HepG2 (cell line): ENCODE results near the gene ZNF17.
A peak's percentile ranks its signal among the peaks of the same experiment; 100 is the strongest.

Experiments
- BCL6 ChIP-seq: IDR thresholded peaks from 2 replicates; pipeline ENCODE4 v1.6.1; 2016; ENCODE audit warnings: missing genetic modification reagents, missing compliant biosample characterization
- CHCHD3 ChIP-seq: sonication (generic); formaldehyde crosslinking; IDR thresholded peaks from 2 replicates; pipeline ENCODE4 v1.8.0; 2022; ENCODE audit warnings: mild to moderate bottlenecking, missing genetic modification reagents, moderate library complexity
- CTCF ChIP-seq: sonication (generic); formaldehyde crosslinking; IDR thresholded peaks from 2 replicates; pipeline ENCODE4 v1.5.0; 2020; ENCODE audit warnings: mild to moderate bottlenecking, missing genetic modification reagents, moderate library complexity
- ELF1 ChIP-seq: sonication (generic); formaldehyde crosslinking; IDR thresholded peaks from 2 replicates; pipeline ENCODE4 v1.4.0; 2020; ENCODE audit warnings: missing genetic modification reagents
- EP300 ChIP-seq, 3 experiments: sonication (generic) in 1 of 3; formaldehyde crosslinking in 1 of 3; IDR thresholded peaks; 2 replicates each; pipeline versions ENCODE4 v1.5.1 to v1.6.1; 2011 to 2020; ENCODE audit warnings: low read depth in 2 of 3, low read length in 2 of 3, borderline replicate concordance in 1 of 3, improper control_type of control experiment in 1 of 3, mild to moderate bottlenecking in 1 of 3, missing genetic modification reagents in 1 of 3, moderate library complexity in 1 of 3
- EZH2 ChIP-seq: conservative IDR thresholded peaks from 2 replicates; pipeline ENCODE4 v1.6.1; 2012; ENCODE audit warnings: mild to moderate bottlenecking, low read depth, low read length, moderate library complexity
- HMG20B ChIP-seq: conservative IDR thresholded peaks from 2 replicates; pipeline ENCODE4 v1.6.1; 2016; ENCODE audit warnings: missing genetic modification reagents, missing compliant biosample characterization
- HNF4A ChIP-seq: sonication (generic); formaldehyde crosslinking; IDR thresholded peaks from 2 replicates; pipeline ENCODE4 v1.4.0; 2020; ENCODE audit warnings: missing genetic modification reagents
- MED1 ChIP-seq: sonication (generic); formaldehyde crosslinking; IDR thresholded peaks from 2 replicates; pipeline ENCODE4 v1.4.0; 2020; ENCODE audit warnings: missing genetic modification reagents
- RFX5 ChIP-seq: IDR thresholded peaks from 2 replicates; pipeline ENCODE4 v1.6.1; 2011; ENCODE audit warnings: low read depth, low read length, improper control_type of control experiment
- TCF7L2 ChIP-seq: IDR thresholded peaks from 2 replicates; pipeline ENCODE4 v1.6.1; 2011; ENCODE audit warnings: mild to moderate bottlenecking, low read depth, low read length, moderate library complexity
- ZNF10 ChIP-seq: sonication (generic); formaldehyde crosslinking; IDR thresholded peaks from 2 replicates; pipeline ENCODE4 v1.4.0; 2020; ENCODE audit warnings: mild to moderate bottlenecking, low read depth, missing genetic modification reagents, borderline replicate concordance
- ZNF274 ChIP-seq: sonication (generic); formaldehyde crosslinking; IDR thresholded peaks from 2 replicates; pipeline ENCODE4 v1.5.1; 2020; ENCODE audit warnings: mild to moderate bottlenecking, missing genetic modification reagents

- TF ChIP-seq CHCHD3 (CRISPR knock-in tag) (no peak), HNF4A (CRISPR knock-in tag) (no peak), BCL6 (no peak), MED1 (CRISPR knock-in tag) (no peak; the same call in 1 of the 2 replicates), EZH2 (no peak), CTCF (CRISPR knock-in tag) (peak; percentile 3; the same call in 1 of the 2 replicates), ZNF274 (CRISPR knock-in tag) (no peak), ELF1 (CRISPR knock-in tag) (peak; percentile 74), RFX5 (no peak), EP300 (IDR thresholded peaks at IDR 0.05; ENCODE audit: low read depth in 2 of 2, low read length in 2 of 2) (no peak), EP300 (CRISPR knock-in tag; IDR thresholded peaks at IDR 0.05; ENCODE audit: borderline replicate concordance) (no peak), TCF7L2 (no peak), ZNF10 (CRISPR knock-in tag) (no peak), HMG20B (CRISPR knock-in tag) (no peak)
These were observed at the start of gene ZNF17 for GRCh38 chr19:57410877-57411671.
